ENCODE data around the gene CLSTN2.

Gene CLSTN2

DNA sequence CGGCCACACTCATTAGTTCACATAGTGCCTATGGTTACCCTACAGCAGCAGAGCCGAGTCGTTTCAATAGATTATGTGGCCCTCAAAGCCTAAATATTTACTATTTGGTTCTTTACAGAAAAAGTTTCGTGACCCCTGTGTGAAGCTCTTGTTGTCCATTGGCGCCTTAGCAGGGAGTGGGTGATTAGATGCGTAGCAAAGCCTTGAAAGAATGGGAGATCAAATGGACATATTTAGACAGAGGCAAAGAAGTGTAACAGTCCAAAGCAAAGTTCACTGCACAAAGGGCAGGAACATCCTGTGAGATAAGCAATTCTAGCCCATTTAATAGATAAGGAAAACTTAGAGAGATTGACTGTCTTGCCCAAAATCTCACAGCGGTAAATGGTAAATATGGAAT, 495.5 kb downstream of the CLSTN2 start:
- CTCF ChIA-PET, result interaction anchor here (1.4 kb wide), 1 partner anchor 10 kb away, joined by 3 read pairs; no protein-coding TSS in a partner anchor
- DNase-seq (ENCODE audit: extremely low spot score), result no peak
- POLR2A ChIA-PET, result no interaction called here
- TF ChIP-seq, protein P1, sequence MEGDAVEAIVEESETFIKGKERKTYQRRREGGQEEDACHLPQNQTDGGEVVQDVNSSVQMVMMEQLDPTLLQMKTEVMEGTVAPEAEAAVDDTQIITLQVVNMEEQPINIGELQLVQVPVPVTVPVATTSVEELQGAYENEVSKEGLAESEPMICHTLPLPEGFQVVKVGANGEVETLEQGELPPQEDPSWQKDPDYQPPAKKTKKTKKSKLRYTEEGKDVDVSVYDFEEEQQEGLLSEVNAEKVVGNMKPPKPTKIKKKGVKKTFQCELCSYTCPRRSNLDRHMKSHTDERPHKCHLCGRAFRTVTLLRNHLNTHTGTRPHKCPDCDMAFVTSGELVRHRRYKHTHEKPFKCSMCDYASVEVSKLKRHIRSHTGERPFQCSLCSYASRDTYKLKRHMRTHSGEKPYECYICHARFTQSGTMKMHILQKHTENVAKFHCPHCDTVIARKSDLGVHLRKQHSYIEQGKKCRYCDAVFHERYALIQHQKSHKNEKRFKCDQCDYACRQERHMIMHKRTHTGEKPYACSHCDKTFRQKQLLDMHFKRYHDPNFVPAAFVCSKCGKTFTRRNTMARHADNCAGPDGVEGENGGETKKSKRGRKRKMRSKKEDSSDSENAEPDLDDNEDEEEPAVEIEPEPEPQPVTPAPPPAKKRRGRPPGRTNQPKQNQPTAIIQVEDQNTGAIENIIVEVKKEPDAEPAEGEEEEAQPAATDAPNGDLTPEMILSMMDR (IDR thresholded peaks at IDR 0.05; ENCODE audit: control extremely low read depth, extremely low read depth, low read depth, missing control alignments), result no peak

DNA sequence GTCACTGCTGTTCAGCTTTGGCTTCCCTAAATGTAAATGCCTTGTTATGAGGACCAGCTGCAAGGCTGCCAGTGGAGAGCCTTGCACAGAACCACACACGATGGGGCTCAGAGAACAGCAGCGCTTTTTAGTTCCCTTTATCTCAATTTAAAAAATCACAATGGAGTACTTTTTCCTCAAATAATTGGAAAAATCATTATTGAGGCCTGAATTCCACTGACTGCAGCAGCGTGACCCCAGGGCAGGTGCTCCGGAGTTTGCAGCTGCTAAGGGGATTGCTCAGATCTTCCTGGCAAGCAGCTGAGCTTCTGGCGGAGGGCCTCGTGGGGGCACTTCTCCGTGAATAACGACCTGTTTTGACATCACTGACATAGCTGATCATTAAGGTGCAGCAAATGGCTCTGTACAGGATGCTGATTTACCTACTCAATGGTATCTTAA, 497.3 kb downstream of the CLSTN2 start:
- ChIA-PET CTCF (interaction anchor here (1.4 to 1.8 kb wide), 2 partner anchors 10 to 12 kb away, joined by 3 to 6 read pairs; no protein-coding TSS in a partner anchor), POLR2A (no interaction called here)
- no peak for DNase-seq (ENCODE audit: extremely low spot score)
- TF ChIP-seq, protein P1 (IDR thresholded peaks at IDR 0.05; ENCODE audit: control extremely low read depth, extremely low read depth, low read depth, missing control alignments), result no peak

DNA sequence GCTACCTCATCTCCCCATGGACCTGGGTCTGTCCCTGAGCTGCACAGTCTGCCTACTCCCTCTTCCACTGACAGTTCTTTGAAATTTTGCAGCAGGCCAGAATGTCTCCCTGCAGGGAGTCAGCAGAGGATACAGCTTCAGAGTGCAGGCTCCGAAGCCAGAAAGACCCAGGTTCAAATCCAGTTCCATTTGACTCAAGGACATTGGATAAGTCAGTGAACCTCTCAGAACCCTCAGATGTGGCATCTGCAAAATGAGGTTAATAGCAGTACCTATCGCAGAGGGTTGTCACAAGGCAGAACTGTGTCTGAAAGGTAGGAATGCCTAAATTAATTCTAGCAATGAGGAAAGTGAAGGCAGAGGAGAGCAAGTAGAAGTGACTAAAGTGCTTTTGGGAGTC, 498.4 kb downstream of the CLSTN2 start:
- CTCF ChIA-PET, result interaction anchor here (1.8 kb wide), 1 partner anchor 11 kb away, joined by 6 read pairs; no protein-coding TSS in a partner anchor
- DNase-seq (ENCODE audit: extremely low spot score), result no peak
- POLR2A ChIA-PET, result no interaction called here
- TF ChIP-seq, protein P1 (IDR thresholded peaks at IDR 0.05; ENCODE audit: control extremely low read depth, extremely low read depth, low read depth, missing control alignments), result no peak

DNA sequence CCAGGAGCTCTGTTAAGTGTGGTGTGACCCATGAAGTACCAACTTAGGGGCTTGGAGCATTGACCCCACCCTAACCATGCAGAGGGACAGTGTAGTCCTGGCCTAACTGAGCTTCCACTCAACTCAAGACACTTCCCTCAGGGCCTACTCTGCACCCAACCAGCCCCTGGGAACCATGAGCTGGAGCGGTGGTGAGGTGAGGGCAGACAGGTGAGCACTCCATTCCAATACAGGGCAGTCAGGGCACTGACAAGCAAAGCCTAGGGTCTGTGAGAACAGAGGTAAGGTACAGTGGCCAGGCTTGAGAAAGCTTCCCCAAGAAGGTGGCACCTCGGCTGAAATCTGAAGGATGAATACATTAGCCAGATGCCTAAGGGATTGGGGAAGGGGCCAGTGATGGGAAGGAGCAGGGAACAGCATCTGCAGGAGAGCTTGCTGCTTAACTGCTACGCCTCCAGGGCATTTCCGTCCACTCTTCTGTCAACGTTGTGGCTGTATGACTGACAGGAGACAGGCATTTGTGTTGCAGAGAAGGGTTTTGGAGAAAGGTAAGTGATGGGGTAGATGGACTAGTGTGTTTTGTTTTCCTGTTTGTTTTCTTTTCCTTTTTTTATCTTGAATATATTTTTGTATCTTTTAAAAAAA, 499.4 kb downstream of the CLSTN2 start:
- TF ChIP-seq, protein P1 (IDR thresholded peaks at IDR 0.05; ENCODE audit: control extremely low read depth, extremely low read depth, low read depth, missing control alignments), result no peak
- CTCF ChIA-PET, result no interaction called here
- DNase-seq (ENCODE audit: extremely low spot score), result no peak
- POLR2A ChIA-PET, result no interaction called here

DNA sequence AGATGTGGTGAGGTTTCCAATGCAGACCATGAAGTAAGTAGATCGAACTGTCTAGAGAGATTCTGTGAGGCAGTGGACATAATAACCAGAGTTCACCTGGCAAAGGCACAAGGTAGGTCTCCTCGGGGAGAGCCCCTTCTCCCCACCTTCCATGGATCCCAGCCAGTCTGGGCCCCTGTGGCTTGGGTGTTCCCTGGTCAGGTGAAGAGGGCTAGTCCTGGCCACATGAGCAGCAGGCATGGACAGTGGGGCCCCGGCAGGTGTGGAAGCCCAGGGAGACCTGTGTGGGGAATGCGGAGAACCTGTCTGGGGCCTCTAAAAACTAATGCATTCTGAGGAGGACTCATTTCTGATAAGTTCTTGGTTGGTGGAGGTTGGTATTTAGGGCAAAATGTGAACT, 501.4 kb downstream of the CLSTN2 start:
- POLR2A ChIA-PET, result no interaction called here
- TF ChIP-seq, protein P1 (IDR thresholded peaks at IDR 0.05; ENCODE audit: control extremely low read depth, extremely low read depth, low read depth, missing control alignments), result no peak
- CTCF ChIA-PET, result no interaction called here
- DNase-seq (ENCODE audit: extremely low spot score), result no peak

DNA sequence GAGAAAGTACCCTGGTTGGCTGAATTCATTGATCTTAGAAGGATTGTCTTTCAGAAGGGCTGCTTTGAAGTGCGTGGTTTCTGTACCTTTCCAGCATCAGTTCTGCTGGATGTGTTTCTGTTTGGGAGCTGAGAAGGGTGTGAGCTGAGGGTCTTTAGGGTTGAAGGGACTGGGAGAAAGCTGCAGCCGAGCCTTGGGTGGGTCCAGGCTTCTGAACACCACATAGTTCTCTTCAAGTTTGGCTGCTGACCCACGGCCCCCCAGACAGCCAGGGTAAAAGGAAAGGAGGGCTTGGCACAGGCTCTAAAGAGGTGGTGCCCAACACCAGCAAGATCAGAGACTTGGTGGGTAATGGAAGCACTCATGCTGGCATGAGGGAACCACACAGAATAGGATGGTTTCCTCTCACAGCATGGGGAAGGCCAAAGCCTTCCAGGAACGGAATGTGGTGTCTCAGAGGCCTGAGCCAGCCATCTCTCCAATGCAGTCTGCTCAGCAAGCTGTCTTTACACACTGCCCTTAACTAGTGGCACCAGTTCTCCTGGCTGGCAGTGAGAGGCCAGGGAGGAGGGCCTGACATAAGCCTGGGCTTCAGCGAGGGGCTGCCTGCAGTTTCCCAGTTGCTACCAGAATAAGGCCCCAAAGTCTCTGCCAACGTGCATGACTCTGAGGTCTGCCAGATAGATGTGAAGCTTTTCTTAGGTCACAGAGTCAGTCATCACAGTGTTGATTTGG, 503.9 kb downstream of the CLSTN2 start:
- no peak for DNase-seq (ENCODE audit: extremely low spot score)
- POLR2A ChIA-PET, result no interaction called here
- CTCF ChIA-PET, result no interaction called here
- TF ChIP-seq, protein P1 (IDR thresholded peaks at IDR 0.05; ENCODE audit: control extremely low read depth, extremely low read depth, low read depth, missing control alignments), result no peak
